Peyer's patch (tissue), 4 donors: ENCODE measurements around the gene FARS2.

Experiments
- POLR2A ChIP-seq, 2 donors: fragments of 450-650 bp; IDR thresholded peaks; one replicate each; pipeline ENCODE4 v1.5.1; 2017; ENCODE audit warnings: antibody characterized with exemption in 2 of 2, mild to moderate bottlenecking in 2 of 2, moderate library complexity in 2 of 2
- TF ChIP-seq, protein P1 (sequence below), 6 experiments: fragments of 450-650 bp in 4 of 6; fragments of 200-600 bp in 2 of 6; sonication (generic) in 1 of 6; IDR thresholded peaks; one replicate each; pipeline ENCODE4 v1.5.1; 2017 to 2019; ENCODE audit warnings: antibody characterized with exemption in 6 of 6, mild to moderate bottlenecking in 3 of 6, moderate library complexity in 1 of 6

DNA sequence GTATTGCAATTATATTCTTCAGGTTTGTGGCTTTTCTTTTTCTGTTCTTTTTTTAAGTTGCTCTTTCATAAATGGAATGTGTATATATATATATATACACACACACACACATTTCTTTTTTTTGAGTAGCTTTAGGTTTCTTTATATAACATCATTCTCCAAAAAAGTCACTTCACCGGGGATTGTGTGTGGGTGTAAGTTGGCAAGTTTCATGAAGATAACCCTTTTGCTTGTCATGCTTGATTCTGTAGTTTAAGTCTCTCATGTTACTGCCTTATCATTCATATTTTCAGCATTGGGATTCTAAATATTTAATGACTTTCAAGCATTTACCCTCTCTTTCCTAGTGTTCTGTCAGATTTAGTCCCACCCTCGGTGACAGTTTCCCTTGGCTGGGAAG is 181.0 kb downstream of the FARS2 start:
- TF ChIP-seq, protein P1, sequence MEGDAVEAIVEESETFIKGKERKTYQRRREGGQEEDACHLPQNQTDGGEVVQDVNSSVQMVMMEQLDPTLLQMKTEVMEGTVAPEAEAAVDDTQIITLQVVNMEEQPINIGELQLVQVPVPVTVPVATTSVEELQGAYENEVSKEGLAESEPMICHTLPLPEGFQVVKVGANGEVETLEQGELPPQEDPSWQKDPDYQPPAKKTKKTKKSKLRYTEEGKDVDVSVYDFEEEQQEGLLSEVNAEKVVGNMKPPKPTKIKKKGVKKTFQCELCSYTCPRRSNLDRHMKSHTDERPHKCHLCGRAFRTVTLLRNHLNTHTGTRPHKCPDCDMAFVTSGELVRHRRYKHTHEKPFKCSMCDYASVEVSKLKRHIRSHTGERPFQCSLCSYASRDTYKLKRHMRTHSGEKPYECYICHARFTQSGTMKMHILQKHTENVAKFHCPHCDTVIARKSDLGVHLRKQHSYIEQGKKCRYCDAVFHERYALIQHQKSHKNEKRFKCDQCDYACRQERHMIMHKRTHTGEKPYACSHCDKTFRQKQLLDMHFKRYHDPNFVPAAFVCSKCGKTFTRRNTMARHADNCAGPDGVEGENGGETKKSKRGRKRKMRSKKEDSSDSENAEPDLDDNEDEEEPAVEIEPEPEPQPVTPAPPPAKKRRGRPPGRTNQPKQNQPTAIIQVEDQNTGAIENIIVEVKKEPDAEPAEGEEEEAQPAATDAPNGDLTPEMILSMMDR (IDR thresholded peaks at IDR 0.05): no peak
- TF ChIP-seq POLR2A (IDR thresholded peaks at IDR 0.05): no peak
